SH-SY5Y (cell line): Measurements from ENCODE around the gene UBA7.

Experiments
- GATA2 ChIP-seq: IDR thresholded peaks from 2 replicates; pipeline ENCODE4 v1.6.1; 2011; ENCODE audit warnings: mild to moderate bottlenecking, low read depth, low read length
- GATA3 ChIP-seq: IDR thresholded peaks from 2 replicates; pipeline ENCODE4 v1.6.1; 2011; ENCODE audit warnings: low read depth, mild to moderate bottlenecking, low read length, moderate library complexity

Gene UBA7

GRCh38 chr3:49794926-49795905, 18.5 kb downstream of the UBA7 start:
- TF ChIP-seq GATA2 = no peak
- no peak for TF ChIP-seq GATA3

GRCh38 chr3:49794431-49794830, 19.3 kb downstream of the UBA7 start:
- TF ChIP-seq GATA2 (no peak), GATA3 (no peak)

GRCh38 chr3:49793486-49794085, 20.2 kb downstream of the UBA7 start:
- TF ChIP-seq GATA3 (no peak), GATA2 (no peak)

GRCh38 chr3:49792371-49793150, 21.2 kb downstream of the UBA7 start:
- no peak for TF ChIP-seq GATA3
- no peak for TF ChIP-seq GATA2

GRCh38 chr3:49791571-49791970, 22.2 kb downstream of the UBA7 start:
- TF ChIP-seq GATA2 (no peak), GATA3 (no peak)

GRCh38 chr3:49790626-49791411, 22.9 kb downstream of the UBA7 start:
- TF ChIP-seq GATA3 = no peak
- no peak for TF ChIP-seq GATA2

- TF ChIP-seq GATA3 = no peak
- no peak for TF ChIP-seq GATA2
Measured at GRCh38 chr3:49788056-49788455, 25.7 kb downstream of the UBA7 start.

- no peak for TF ChIP-seq GATA3
- no peak for TF ChIP-seq GATA2
Measured at GRCh38 chr3:49787536-49787935, 26.2 kb downstream of the UBA7 start.

GRCh38 chr3:49787182-49787464, 26.6 kb downstream of the UBA7 start:
- no peak for TF ChIP-seq GATA2
- TF ChIP-seq GATA3 = no peak

GRCh38 chr3:49786357-49787181, 27.2 kb downstream of the UBA7 start, which contains the start of gene IP6K1:
TSS of gene IP6K1 (minus strand) at chr3:49786542. CDS start at chr3:49748040, 38,502 bp downstream.
- TF ChIP-seq GATA2 (no peak; the same call in 1 of the 2 replicates), GATA3 (no peak)

GRCh38 chr3:49785565-49786356, 28.0 kb downstream of the UBA7 start:
- TF ChIP-seq GATA2 (no peak), GATA3 (no peak)

- TF ChIP-seq GATA3 (no peak), GATA2 (no peak)
Measured at GRCh38 chr3:49781415-49782199, 32.1 kb downstream of the UBA7 start.
